KOPT-K1 (cell line): Measurements from ENCODE around the gene CIRBP.
"Not testable (repeated sequence)": the region's sequence is repeated elsewhere in the genome, so short reads cannot be mapped to it uniquely, and the experiment has no call there.

Source experiments
- H3K27ac ChIP-seq: fragments of 200-600 bp; sonication (generic); 2 replicates; pipeline ENCODE4 v1.5.1; 2016; ENCODE audit warnings: antibody characterized with exemption, mild to moderate bottlenecking, low read depth, low read length; ENCODE audit not compliant: poor library complexity, severe bottlenecking
- H3K36me3 ChIP-seq: fragments of 200-600 bp; sonication (generic); 2 replicates; pipeline ENCODE4 v1.5.1; 2017; ENCODE audit warnings: antibody characterized with exemption, mild to moderate bottlenecking, low read length, moderate library complexity; ENCODE audit not compliant: insufficient read depth
- H3K9me3 ChIP-seq: fragments of 200-600 bp; sonication (generic); 2 replicates; pipeline ENCODE4 v1.5.1; 2017; ENCODE audit warnings: antibody characterized with exemption, low read length, mild to moderate bottlenecking; ENCODE audit not compliant: insufficient read depth, poor library complexity, severe bottlenecking

Gene CIRBP

GRCh38 chr19:1317274-1318003, 48.3 kb downstream of the CIRBP start:
- Histone ChIP-seq H3K36me3 (no peaks in the 10 kb centered on the region), H3K9me3 (no peaks in the 10 kb centered on the region), H3K27ac (no peak overlapping the region)

DNA sequence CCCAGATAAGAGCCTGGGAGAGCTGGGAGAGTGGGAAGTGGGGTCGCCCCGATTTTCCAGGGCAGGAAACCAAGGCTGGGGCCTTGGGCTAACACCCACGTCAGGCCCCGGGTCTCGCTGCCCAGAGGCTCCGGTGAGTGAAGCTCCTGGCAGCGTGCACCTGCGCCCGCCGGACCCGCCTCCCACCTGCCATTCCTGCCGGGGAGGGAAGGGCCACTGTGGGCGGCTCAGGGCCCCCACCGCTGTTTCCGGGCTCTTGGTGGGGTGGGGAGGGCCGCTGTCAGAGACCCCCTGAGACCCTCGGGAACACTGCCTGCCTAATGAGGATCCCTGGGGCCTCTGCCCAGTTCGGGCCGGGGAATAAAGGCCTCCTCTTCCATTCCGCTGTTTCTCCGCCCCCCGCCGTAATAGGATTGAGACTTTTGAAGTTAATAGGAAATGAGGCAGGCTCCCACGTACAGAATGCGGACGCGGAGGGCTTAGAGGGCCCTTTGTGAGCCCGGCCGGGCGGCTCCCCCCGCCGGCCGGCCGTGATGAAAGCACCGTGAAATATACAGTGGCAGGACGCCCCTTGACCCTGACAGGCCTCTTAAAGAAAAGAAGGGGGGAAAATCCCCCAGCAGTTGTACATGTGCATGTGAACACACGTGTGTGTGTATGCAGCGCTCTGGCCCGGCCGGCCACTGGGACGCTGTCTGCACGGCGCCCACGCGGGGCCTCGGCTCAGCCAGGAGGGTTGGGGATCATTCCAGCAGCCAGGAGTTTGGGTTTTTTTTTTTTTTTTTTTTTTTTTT, 49.7 kb downstream of the CIRBP start:
- H3K36me3 ChIP-seq: no peaks in the 10 kb centered on the region
- no peak overlapping the region for H3K27ac ChIP-seq
- no peaks in the 10 kb centered on the region for H3K9me3 ChIP-seq

DNA sequence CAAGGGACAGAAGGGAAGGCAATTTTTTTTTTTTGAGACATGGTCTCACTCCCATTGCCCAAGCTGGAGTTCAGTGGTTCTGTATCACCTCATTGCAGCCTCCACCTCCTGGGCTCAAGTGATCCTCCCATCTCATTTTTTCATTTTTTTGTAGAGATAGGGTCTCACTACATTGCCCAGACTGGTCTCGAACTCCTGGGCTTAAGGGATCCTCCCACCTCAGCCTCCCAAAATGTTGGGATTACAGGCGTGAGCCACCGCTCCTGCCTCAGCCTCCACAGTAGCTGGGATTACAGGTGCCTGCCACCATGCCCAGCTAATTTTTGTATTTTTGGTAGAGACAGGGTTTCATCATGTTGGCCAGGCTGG, 51.1 kb downstream of the CIRBP start:
- H3K9me3 ChIP-seq, H3K36me3 ChIP-seq, H3K27ac ChIP-seq: not testable (repeated sequence)

DNA sequence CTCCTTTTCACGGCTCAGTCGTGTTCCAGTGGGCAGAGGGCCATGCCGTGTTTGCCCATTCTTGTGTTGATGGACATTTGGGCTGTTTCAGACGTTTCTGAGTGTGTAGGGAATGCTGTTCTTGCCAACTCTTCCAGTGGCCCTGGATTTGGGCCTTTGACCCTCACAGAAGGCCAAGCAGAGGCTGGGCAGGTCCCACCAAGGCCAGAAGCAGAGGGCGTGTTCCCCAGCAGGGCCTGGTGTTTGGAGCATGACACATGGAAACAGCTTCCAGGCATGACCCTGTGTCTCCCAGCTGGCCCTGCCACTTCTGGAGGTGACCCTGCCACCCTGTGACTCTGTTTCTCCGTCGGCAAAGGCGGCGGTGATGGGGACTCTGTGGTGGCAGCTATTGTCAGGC, 52.4 kb downstream of the CIRBP start:
- H3K9me3 ChIP-seq: no peaks in the 10 kb centered on the region
- no peak overlapping the region for H3K27ac ChIP-seq
- H3K36me3 ChIP-seq: no peaks in the 10 kb centered on the region

- H3K9me3 ChIP-seq: no peaks in the 10 kb centered on the region
- H3K27ac ChIP-seq: no peak overlapping the region
- no peaks in the 10 kb centered on the region for H3K36me3 ChIP-seq
These were observed 53.3 kb downstream of the CIRBP start for GRCh38 chr19:1322198-1322981.

GRCh38 chr19:1324249-1324805, 55.2 kb downstream of the CIRBP start:
- H3K9me3 ChIP-seq: no peaks in the 10 kb centered on the region
- H3K27ac ChIP-seq: no peak overlapping the region

More at GRCh38 chr19:1324249-1324805, 55.2 kb downstream of the CIRBP start:
- H3K36me3 ChIP-seq: no peaks in the 10 kb centered on the region
